Embryonic facial prominence (tissue), 1 donor: Measurements from ENCODE around the gene ELAC1.

Experiments
- DNase-seq: peaks from one replicate; pipeline ENCODE4 v3.0.0-alpha.2; 2016; ENCODE audit errors: extremely low spot score

The ELAC1 gene

DNA sequence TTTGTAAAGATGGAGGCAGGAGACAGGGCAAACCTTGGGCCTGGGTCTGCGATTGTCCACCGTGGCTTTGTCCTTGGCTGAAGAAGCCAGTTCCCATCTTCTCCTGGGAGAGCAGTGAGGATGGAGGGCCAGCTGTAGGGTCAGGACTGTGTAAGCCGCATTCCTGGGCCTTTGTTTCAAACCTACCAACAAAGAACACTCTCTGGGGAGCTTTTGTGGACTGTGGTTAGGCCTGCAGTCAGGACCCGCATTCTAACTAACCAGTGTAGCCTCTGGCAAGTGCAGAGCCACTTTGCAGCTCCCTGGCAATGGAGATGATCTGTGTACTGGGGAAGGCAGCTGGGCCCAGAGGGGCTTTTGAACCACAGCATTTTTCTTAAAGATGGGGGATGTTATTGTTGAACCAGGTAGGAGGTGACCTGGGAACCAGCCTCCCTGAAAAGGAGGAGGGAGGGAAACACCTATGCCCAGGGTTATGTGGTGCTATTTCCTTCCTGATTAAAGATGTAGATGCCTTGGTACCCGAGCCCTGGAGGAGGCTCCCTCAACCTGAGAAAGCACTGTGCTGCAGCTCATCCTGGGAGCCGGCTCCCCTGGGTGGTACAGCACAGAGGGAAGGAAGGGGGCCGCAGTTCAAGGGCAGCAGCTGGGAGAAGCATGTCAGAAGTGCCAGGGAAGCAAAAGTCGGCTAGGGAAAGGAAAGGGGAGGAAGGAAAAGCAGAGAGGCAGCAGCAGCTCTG lies 49.5 kb downstream of the ELAC1 start:
- no peak for DNase-seq

DNA sequence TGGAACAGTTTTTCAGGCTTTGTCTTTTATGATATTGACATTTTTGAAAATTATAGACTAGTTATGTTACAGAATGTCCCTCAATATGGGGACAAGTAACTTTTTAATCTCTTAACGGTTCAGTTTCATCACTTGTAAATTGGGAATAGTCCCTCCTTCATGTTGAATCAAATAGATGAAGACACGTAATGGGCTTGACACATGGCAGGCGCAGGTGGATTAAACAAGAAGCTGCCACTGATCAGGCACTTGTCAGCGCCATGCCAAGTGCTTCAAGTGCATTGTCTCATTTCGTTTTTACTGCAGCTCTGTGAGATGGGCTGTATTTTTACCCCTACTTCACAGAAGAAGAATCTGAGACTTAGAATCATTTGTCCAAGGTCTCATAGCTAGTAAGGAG lies 52.7 kb downstream of the ELAC1 start:
- no peak for DNase-seq

DNA sequence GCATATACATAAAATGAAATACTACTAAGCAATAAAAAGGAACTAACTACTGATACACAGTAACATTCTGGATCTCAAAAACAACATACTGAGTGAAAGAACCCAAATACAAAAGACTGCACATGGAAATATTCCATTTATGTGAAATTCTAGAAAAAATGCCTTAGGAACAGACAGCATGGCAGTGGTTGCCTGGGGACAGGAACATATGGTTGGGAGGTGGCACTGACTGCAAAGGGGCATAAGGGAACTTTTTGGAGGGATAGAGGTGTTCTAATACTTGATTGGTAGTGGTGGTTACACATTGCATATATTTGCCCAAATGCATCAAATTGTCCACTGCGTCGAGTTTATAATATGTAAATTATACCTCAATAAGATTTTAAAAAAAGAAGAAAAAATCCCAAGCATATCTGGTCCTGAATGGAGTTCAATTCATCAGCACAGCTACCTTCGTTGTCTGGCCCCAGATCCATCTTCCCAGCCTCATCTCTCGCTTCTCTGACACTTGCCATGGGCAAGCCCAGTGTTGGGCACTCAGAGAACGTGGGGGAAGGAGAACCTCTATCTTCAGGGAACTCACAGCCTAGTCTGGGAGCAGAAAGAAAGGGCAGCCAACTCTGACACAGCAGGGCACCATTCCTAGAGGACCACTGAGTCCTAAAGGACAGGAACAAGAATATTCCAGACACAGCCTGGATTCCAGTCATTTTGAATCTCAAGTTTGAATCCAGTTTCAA lies 53.6 kb downstream of the ELAC1 start:
- no peak for DNase-seq

DNA sequence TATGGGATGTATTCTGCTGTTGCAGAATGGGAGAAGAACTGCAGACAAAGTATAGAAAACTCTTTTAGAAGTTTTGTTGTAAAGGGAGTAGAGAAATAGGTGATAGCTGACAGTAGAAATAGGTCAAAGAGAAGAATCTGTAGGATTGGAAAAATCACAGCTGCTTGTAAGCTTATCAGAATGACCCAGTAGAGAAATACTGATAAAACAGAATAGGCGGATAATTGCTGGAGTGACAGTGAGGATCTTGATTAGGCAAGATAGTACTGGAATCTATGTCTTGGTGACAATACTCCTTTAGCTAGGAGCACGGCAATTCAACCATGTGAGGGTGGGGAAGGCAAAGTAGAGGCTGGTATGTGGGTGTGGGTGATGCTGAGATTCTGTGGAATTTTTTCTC lies 57.7 kb downstream of the ELAC1 start:
- no peak for DNase-seq

DNA sequence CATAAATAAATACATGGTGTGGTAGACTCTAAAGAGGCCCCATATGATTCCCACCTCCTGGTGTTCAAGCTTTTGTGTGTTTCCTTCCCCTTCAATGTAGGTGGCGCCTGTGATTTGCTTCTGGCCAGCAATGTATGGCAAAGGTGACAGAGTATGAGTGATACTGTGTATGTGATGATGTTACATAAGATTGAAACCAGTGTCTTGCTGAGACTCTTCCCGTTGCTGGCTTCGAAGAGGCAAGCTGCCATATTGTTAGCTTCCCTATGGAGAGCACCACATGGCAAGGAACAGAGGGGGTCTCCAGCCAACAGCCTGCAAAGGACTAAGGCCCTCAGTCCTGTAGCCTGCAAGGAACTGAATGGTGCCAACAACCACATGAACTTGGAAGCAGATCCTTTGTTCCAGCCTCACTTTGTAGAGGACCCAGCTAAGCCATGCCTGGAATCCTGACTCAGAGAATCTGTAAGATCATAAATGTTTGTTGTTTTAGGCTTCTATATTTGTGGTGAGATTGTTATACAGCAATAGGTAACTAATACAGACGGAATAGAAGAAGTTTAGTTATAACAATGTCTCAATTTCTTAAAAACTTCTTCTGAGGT lies 60.5 kb downstream of the ELAC1 start:
- no peak for DNase-seq

DNA sequence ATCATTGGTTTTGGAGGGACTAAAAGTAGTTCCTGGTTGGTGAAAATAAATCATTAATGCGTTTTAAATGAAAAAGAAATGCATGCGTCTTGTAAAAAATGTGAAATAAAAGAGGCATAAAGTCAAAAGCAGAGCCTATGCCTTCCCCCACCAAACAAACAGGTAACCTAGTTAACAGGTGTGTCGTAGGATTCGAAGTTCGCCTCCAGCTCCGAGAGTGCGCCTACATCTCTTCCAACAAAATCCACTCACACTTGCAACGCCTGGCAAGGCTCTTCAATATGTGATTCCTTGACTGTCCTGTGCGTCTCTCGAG lies 61.5 kb downstream of the ELAC1 start:
- no peak for DNase-seq

DNA sequence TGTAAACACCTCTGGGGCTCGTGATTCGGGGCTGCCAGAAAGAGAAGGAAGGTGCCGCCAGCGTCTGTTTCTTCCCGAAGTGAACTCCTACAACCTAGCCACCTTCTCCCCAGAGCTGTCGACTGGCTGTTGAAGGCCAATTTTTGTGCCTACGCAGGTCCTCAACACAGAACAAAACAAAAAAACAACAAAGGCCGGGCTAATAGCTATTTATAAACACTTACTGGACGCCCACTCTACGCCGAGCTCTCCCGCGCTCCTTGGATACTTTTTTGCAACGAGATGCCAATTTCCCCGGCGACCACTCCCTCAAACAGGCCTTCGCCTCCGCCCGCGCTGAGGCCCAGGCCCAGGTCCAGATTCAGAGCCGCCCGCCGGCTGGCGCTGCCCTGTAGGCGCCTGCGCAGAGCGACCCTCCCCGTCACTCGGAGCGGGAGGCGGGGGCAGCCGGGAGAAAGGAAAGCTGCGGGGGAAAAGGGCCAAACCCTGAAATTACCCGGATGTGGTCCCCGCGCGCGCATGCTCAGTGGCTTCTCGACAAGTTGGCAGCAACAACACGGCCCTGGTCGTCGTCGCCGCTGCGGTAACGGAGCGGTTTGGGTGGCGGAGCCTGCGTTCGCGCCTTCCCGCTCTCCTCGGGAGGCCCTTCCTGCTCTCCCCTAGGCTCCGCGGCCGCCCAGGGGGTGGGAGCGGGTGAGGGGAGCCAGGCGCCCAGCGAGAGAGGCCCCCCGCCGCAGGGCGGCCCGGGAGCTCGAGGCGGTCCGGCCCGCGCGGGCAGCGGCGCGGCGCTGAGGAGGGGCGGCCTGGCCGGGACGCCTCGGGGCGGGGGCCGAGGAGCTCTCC lies 62.1 kb downstream of the ELAC1 start, which contains the start of gene SMAD4:
SMAD4 (plus strand) TSS at position 520 of the 843 bp plus-strand sequence. CDS start 16,834 bp downstream, outside the sequence.
- peak; percentile 94 for DNase-seq

DNA sequence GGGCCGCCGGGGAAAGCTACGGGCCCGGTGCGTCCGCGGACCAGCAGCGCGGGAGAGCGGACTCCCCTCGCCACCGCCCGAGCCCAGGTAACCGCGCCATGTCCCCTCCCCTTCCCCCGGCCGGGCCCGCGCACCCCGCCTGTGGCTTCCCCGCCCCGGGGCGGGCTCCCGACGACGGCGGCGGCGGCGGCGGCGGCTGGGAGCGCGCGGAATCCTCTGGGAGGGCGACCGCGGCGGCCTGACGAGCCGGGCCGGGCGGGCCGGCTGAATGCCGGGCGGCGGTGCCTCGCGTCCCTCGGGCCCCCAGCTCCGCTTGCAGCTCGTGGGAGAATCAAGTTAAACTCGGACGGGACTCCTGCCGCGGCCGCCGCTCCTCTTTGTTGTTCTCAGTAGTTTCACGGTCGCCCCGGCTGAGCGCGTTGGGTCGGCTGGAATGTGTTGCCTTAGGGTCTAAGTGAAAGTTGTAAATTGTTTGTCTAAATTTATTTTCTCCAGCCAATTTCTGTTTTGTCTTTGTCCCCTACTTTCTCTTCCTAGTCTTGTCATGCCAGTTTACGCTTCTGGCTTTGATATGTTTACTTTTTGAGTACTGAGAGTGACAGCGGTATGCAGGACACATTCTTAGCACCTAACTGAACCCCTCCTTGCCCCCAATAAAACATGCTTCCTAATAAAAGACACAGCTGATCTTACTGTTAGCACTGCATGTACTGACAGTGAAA lies 62.9 kb downstream of the ELAC1 start:
- DNase-seq: peak; percentile 30

DNA sequence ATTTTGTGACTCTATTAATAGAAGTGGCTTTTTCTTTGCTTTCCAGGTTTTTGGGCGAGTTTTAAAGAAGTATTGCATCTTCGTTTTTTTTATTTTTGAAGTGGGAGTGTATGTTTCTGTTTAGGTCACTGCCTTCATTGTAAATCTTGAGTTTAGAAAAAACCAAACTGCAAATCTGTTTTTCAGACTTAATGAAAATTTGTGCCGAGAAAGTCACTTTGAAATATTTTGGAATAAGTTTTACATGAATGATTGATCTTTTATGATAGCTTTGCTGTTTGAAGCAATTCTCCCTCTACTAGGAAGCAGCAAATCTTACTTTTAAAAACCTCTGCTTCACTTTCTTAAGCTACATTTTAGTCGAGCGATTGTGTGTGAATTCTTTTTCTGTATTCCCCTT lies 64.4 kb downstream of the ELAC1 start:
- DNase-seq: no peak

DNA sequence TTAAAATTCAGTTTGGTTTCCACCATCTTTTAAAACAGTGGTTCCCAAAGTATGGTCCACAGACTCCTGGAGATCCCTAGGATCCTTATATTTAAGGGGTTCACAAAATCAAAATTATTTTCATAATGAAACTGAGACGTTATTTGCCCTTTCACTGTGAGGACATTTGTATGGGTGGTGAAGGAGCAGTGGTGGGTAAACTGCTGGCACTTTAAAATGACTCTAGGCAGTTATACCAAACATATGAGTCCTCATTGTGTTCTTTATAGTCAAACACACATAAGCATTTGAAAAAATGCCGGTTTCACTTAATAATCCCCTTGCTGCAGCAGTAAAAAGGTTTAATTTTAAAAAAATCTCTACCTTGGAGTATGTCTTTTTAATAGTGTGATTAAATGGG lies 69.4 kb downstream of the ELAC1 start:
- no peak for DNase-seq
